ENCODE measurements around the gene CSH1. TPM values are rescaled to one million over a fixed set of nuclear protein-coding genes. Genes with fewer than 3 reads are reported as not detected.
"Not testable (repeated sequence)": the region's sequence is repeated elsewhere in the genome, so short reads cannot be mapped to it uniquely, and the experiment has no call there.

CSH1 gene
- total RNA-seq, 2 donors from 2014 or later = not detected

DNA sequence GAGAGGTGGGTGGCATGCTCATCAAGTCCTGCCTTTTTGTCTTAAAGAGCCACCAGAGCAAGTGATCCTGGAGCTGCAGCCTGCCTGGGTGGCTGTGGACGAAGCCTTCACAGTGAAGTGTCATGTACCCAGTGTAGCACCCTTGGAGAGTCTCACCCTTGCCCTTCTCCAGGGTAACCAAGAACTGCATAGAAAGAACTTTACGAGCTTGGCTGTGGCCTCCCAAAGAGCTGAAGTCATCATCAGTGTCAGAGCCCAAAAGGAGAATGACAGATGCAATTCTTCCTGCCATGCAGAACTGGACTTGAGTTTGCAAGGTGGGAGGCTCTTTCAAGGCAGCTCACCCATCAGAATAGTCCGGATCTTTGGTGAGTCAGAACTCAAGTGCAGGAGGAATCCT is 37.1 kb downstream of the CSH1 start:
- intact Hi-C loops (cut with DNase I) = no loop called here
- no peak overlapping the region for H3K27ac ChIP-seq
- TF ChIP-seq POLR2A (IDR thresholded peaks at IDR 0.05) = no peak
- no peak overlapping the region for H3K4me3 ChIP-seq
- H3K36me3 ChIP-seq (replicated peaks in 1 of 2; ENCODE audit: insufficient read depth in 1 of 2, low read depth in 2 of 2) = no peaks in the 10 kb centered on the region
- ATAC-seq (no peak), DNase-seq (no peak)
- no peaks in the 10 kb centered on the region for H3K27me3 ChIP-seq
- WGBS, 2 donors = 53 to 81% methylated on average over 3 of the region's 3 CpGs
- H3K9me3 ChIP-seq = no peaks in the 10 kb centered on the region
- no peaks in the 10 kb centered on the region for H3K4me1 ChIP-seq

DNA sequence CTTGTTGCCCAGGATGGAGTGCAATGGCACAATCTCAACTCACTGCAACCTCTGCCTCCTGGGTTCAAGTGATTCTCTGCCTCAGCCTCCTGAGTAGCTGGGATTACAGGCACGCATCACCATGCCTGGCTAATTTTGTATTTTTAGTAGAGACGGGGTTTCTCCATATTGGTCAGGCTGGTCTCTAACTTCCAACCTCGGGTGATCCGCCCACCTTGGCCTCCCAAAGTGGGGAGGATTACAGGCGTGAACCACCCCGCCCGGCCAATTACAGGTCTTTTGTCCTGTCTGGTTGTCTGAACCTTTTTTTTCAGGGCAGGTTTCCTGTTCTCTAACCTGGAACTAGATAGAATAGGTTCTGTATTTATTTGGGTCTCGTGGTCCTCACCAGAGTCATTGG is 39.9 kb downstream of the CSH1 start:
- WGBS, 2 donors = 76 to 85% methylated on average over 8 of the region's 8 CpGs

DNA sequence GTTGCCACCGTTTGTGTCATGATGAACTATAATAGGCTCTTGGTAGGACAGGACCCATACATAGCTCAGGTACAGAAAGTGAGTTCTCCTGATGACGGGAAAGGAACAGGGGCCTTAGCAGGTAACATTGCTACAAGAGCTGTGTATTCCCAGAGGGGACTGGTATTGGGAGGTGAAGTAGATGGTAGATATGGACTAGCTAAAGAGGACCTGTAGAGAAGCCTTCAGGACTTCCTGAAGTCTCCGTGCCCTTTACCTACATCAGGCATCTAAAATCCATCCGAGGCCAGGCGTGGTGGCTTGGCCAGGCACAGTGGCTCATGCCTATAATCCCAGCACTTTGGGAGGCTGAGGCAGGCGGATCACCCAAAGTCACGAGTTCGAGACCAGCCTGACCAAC is 41.2 kb downstream of the CSH1 start:
- TF ChIP-seq, protein P1, sequence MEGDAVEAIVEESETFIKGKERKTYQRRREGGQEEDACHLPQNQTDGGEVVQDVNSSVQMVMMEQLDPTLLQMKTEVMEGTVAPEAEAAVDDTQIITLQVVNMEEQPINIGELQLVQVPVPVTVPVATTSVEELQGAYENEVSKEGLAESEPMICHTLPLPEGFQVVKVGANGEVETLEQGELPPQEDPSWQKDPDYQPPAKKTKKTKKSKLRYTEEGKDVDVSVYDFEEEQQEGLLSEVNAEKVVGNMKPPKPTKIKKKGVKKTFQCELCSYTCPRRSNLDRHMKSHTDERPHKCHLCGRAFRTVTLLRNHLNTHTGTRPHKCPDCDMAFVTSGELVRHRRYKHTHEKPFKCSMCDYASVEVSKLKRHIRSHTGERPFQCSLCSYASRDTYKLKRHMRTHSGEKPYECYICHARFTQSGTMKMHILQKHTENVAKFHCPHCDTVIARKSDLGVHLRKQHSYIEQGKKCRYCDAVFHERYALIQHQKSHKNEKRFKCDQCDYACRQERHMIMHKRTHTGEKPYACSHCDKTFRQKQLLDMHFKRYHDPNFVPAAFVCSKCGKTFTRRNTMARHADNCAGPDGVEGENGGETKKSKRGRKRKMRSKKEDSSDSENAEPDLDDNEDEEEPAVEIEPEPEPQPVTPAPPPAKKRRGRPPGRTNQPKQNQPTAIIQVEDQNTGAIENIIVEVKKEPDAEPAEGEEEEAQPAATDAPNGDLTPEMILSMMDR (IDR thresholded peaks at IDR 0.05) = no peak
- TF ChIP-seq POLR2A (IDR thresholded peaks at IDR 0.05) = no peak
- Histone ChIP-seq H3K4me3 (no peak overlapping the region), H3K4me1 (no peaks in the 10 kb centered on the region), H3K27me3 (no peaks in the 10 kb centered on the region), H3K27ac (no peak overlapping the region), H3K36me3 (replicated peaks in 1 of 2; ENCODE audit: insufficient read depth in 1 of 2, low read depth in 2 of 2) (no peaks in the 10 kb centered on the region), H3K9me3 (no peaks in the 10 kb centered on the region)
- no peak for DNase-seq
- WGBS, 2 donors = 79% methylated on average over 8 of the region's 8 CpGs
- intact Hi-C loops (cut with DNase I) = no loop called here
- no peak for ATAC-seq

More for the DNA sequence above, 39.9 kb downstream of the CSH1 start:
- H3K4me3 ChIP-seq; H3K27me3 ChIP-seq; intact Hi-C loops (cut with DNase I); H3K9me3 ChIP-seq; ATAC-seq; H3K36me3 ChIP-seq (replicated peaks in 1 of 2; ENCODE audit: insufficient read depth in 1 of 2, low read depth in 2 of 2); DNase-seq; H3K4me1 ChIP-seq; H3K27ac ChIP-seq: not testable (repeated sequence)

DNA sequence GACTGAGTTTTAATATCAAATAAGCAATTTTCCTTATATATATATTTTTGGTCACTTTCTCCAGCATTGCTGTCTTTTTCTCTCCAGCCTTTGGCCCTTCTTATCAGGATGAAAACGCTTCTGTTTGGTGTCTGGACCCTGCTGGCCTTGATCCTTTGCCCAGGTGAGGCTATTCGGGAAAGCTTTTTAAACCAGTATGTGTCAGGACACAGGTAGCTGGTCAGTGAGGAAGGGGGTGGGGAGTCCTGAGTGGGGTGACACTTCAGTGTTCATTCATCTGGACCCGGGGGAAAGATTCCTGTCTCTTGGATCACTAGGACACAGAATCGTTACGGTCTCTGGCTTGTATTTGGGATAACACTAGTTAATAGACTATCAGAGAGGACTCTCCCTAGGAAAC is 41.7 kb downstream of the CSH1 start:
- 49 to 59% methylated on average over 5 of the region's 5 CpGs for WGBS, 2 donors
- Histone ChIP-seq H3K4me3 (no peak overlapping the region), H3K9me3 (no peaks in the 10 kb centered on the region), H3K27ac (no peak overlapping the region), H3K36me3 (replicated peaks in 1 of 2; ENCODE audit: insufficient read depth in 1 of 2, low read depth in 2 of 2) (no peaks in the 10 kb centered on the region), H3K4me1 (no peaks in the 10 kb centered on the region), H3K27me3 (no peaks in the 10 kb centered on the region)
- TF ChIP-seq, protein P1 (IDR thresholded peaks at IDR 0.05) = no peak
- no peak for TF ChIP-seq POLR2A (IDR thresholded peaks at IDR 0.05)
- no peak for ATAC-seq
- DNase-seq = no peak
- intact Hi-C loops (cut with DNase I) = no loop called here

DNA sequence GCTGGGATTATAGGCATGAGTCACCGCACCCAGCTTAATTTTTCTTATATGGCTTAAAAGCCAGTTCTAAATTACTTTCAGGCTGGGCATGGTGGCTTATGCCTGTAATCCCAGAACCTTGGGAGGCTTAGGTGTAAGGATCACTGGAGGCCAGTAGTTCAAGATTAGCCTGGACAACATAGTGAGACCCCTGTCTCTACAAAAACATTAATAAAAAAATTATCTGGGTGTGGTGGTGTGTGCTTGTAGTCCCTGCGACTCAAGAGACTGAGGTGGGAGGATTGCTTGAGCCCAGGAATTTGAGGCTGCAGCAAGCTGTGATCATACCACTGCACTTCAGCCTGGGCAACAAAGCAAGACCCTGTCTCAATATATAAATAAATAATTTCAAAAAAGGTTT is 43.1 kb downstream of the CSH1 start:
- Histone ChIP-seq H3K4me3 (no peak overlapping the region), H3K27me3 (no peaks in the 10 kb centered on the region), H3K36me3 (replicated peaks in 1 of 2; ENCODE audit: insufficient read depth in 1 of 2, low read depth in 2 of 2) (no peaks in the 10 kb centered on the region), H3K27ac (no peak overlapping the region), H3K4me1 (peaks cover 12% of the 10 kb centered on the region), H3K9me3 (peaks cover 0 to 6% (median 0%) of the 10 kb centered on the region in 3 donors)
- WGBS, 2 donors = 83 to 94% methylated on average over 2 of the region's 2 CpGs
- ATAC-seq (no peak), DNase-seq (no peak)
- TF ChIP-seq POLR2A (IDR thresholded peaks at IDR 0.05) = no peak
- TF ChIP-seq, protein P1 (IDR thresholded peaks at IDR 0.05) = no peak
- intact Hi-C loops (cut with DNase I) = no loop called here

- Histone ChIP-seq H3K4me1 (peaks cover 12% of the 10 kb centered on the region), H3K4me3 (no peak overlapping the region), H3K9me3 (peaks cover 0 to 6% (median 0%) of the 10 kb centered on the region in 3 donors), H3K27me3 (no peaks in the 10 kb centered on the region), H3K36me3 (replicated peaks in 1 of 2; ENCODE audit: insufficient read depth in 1 of 2, low read depth in 2 of 2) (no peaks in the 10 kb centered on the region), H3K27ac (no peak overlapping the region)
- ATAC-seq (no peak), DNase-seq (no peak)
- intact Hi-C loops (cut with DNase I) = no loop called here
- TF ChIP-seq, protein P1 (IDR thresholded peaks at IDR 0.05) = no peak
- no peak for TF ChIP-seq POLR2A (IDR thresholded peaks at IDR 0.05)
- WGBS, 2 donors = 88 to 91% methylated on average over 9 of the region's 9 CpGs
Measured at GRCh38 chr17:63850401-63850800, 46.0 kb downstream of the CSH1 start.

All from body of pancreas (tissue), 4 donors.